HEK293 (cell line): ENCODE data around the gene ZC3H15.

Experiments
- CTCF ChIP-seq: fragments of 450-650 bp; formaldehyde crosslinking; IDR thresholded peaks from 2 replicates; pipeline ENCODE4 v1.5.1; 2016; ENCODE audit warnings: missing biosample characterization, missing genetic modification characterization
- PATZ1 ChIP-seq: fragments of 450-650 bp; formaldehyde crosslinking; IDR thresholded peaks from 2 replicates; pipeline ENCODE4 v1.5.1; 2016; ENCODE audit warnings: missing biosample characterization, missing genetic modification characterization
- REPIN1 ChIP-seq: fragments of 450-650 bp; formaldehyde crosslinking; IDR thresholded peaks from 2 replicates; pipeline ENCODE4 v1.5.1; 2017; ENCODE audit warnings: missing biosample characterization, missing genetic modification characterization, low read depth
- REST ChIP-seq: fragments of 450-650 bp; formaldehyde crosslinking; IDR thresholded peaks from 2 replicates; pipeline ENCODE4 v1.5.1; 2016; ENCODE audit warnings: missing biosample characterization, missing genetic modification characterization
- TRIM28 ChIP-seq: IDR thresholded peaks from 2 replicates; pipeline ENCODE4 v1.6.1; 2011; ENCODE audit warnings: low read length, control low read depth, borderline replicate concordance
- ZNF175 ChIP-seq: fragments of 450-650 bp; formaldehyde crosslinking; IDR thresholded peaks from 2 replicates; pipeline ENCODE4 v1.5.1; 2016; ENCODE audit warnings: missing biosample characterization, missing genetic modification characterization
- ZNF19 ChIP-seq: fragments of 450-650 bp; formaldehyde crosslinking; IDR thresholded peaks from 2 replicates; pipeline ENCODE4; 2016; ENCODE audit warnings: missing biosample characterization, missing genetic modification characterization, low read depth
- ZNF292 ChIP-seq: fragments of 450-650 bp; formaldehyde crosslinking; IDR thresholded peaks from 2 replicates; pipeline ENCODE4 v1.5.1; 2016; ENCODE audit warnings: low read depth, missing biosample characterization, missing genetic modification characterization, borderline replicate concordance
- ZNF473 ChIP-seq: fragments of 450-650 bp; formaldehyde crosslinking; IDR thresholded peaks from 2 replicates; pipeline ENCODE4 v1.5.1; 2017; ENCODE audit warnings: missing biosample characterization, missing genetic modification characterization
- ZNF639 ChIP-seq: fragments of 450-650 bp; formaldehyde crosslinking; IDR thresholded peaks from 2 replicates; pipeline ENCODE4 v1.5.1; 2016; ENCODE audit warnings: missing biosample characterization, missing genetic modification characterization
- ZNF670 ChIP-seq: fragments of 450-650 bp; formaldehyde crosslinking; IDR thresholded peaks from 2 replicates; pipeline ENCODE4 v1.5.1; 2016; ENCODE audit warnings: missing biosample characterization, missing genetic modification characterization, low read depth
- ZSCAN5A ChIP-seq: fragments of 450-650 bp; formaldehyde crosslinking; IDR thresholded peaks from 2 replicates; pipeline ENCODE4 v1.5.1; 2016; ENCODE audit warnings: missing biosample characterization, missing genetic modification characterization

- TF ChIP-seq ZSCAN5A (no peak), ZNF670 (no peak), CTCF (tag by site-specific recombination) (no peak), ZNF473 (tag by site-specific recombination) (no peak), REPIN1 (tag by site-specific recombination) (no peak), TRIM28 (no peak), REST (no peak), PATZ1 (no peak), ZNF175 (tag by site-specific recombination) (no peak), ZNF639 (tag by site-specific recombination) (no peak), ZNF19 (tag by site-specific recombination) (no peak), ZNF292 (tag by site-specific recombination) (no peak)
Observed at GRCh38 chr2:186496401-186496800, 10.3 kb downstream of the ZC3H15 start.
